ENCODE measurements around the gene OR6C65.
"Not testable (repeated sequence)": the region's sequence is repeated elsewhere in the genome, so short reads cannot be mapped to it uniquely, and the experiment has no call there.

OR6C65 gene

GRCh38 chr12:55400229-55400628 is at the start of gene OR6C65:
OR6C65 (plus strand) TSS chr12:55400529; CDS start chr12:55400529, 0 bp downstream.
- no peak for TF ChIP-seq CTCF (conservative IDR thresholded peaks at IDR 0.05; ENCODE audit: low read length)
- DNase-seq (ENCODE audit: low read depth), result no peak
- H3K4me3 ChIP-seq (ENCODE audit: low read length), result no peak within 1 kb of the TSS

- not testable (repeated sequence) for DNase-seq (ENCODE audit: low read depth); H3K4me3 ChIP-seq (ENCODE audit: low read length)
Measured at GRCh38 chr12:55355338-55355737, 45.0 kb upstream of the OR6C65 start.

- no peak within 1 kb of the TSS for H3K4me3 ChIP-seq (ENCODE audit: low read length)
- no peak for DNase-seq (ENCODE audit: low read depth)
- TF ChIP-seq CTCF (conservative IDR thresholded peaks at IDR 0.05; ENCODE audit: low read length), result no peak
Measured at GRCh38 chr12:55362675-55363074, 37.7 kb upstream of the OR6C65 start, which contains the start of gene OR6C75. OR6C75 (plus strand) TSS chr12:55362975; CDS start chr12:55365111, 2,136 bp downstream.

GRCh38 chr12:55365086-55365485 is 35.2 kb upstream of the OR6C65 start:
- no peak overlapping the region for H3K4me3 ChIP-seq (ENCODE audit: low read length)
- TF ChIP-seq CTCF (conservative IDR thresholded peaks at IDR 0.05; ENCODE audit: low read length), result no peak
- DNase-seq (ENCODE audit: low read depth), result no peak

- DNase-seq (ENCODE audit: low read depth), result no peak
- TF ChIP-seq CTCF (conservative IDR thresholded peaks at IDR 0.05; ENCODE audit: low read length), result no peak
- H3K4me3 ChIP-seq (ENCODE audit: low read length), result no peak overlapping the region
Measured at GRCh38 chr12:55372521-55372920, 27.8 kb upstream of the OR6C65 start.

GRCh38 chr12:55385891-55386290 is 14.4 kb upstream of the OR6C65 start:
- H3K4me3 ChIP-seq (ENCODE audit: low read length), result no peak overlapping the region
- DNase-seq (ENCODE audit: low read depth), result no peak
- TF ChIP-seq CTCF (conservative IDR thresholded peaks at IDR 0.05; ENCODE audit: low read length), result no peak

GRCh38 chr12:55392032-55392795 is 8.1 kb upstream of the OR6C65 start:
- TF ChIP-seq CTCF (conservative IDR thresholded peaks at IDR 0.05; ENCODE audit: low read length), result no peak
- H3K4me3 ChIP-seq (ENCODE audit: low read length), result no peak overlapping the region
- no peak for DNase-seq (ENCODE audit: low read depth)
